Ascending aorta (tissue), 2 donors: ENCODE results near the gene EHD4. TPM values are rescaled to one million over a fixed set of nuclear protein-coding genes. Genes with fewer than 3 reads are reported as not detected.

Experiments used
- DNase-seq, 2 donors: peaks; one replicate each; pipeline ENCODE4 v3.0.0-alpha.2; 2019; ENCODE audit warnings: low spot score in 2 of 2
- H3K27ac ChIP-seq, 2 donors: fragments of 200-600 bp; sonication (generic); one replicate each; pipeline ENCODE4 v1.5.1; 2016 to 2017; ENCODE audit warnings: mild to moderate bottlenecking in 1 of 2
- H3K27me3 ChIP-seq: fragments of 200-600 bp; sonication (generic); one replicate; pipeline ENCODE4 v1.5.1; 2017
- H3K36me3 ChIP-seq, 2 donors: fragments of 200-600 bp; sonication (generic); one replicate each; pipeline ENCODE4 v1.5.1; 2016
- H3K4me1 ChIP-seq, 2 donors: fragments of 200-600 bp; sonication (generic); one replicate each; pipeline ENCODE4 v1.5.1; 2016 to 2017; ENCODE audit warnings: mild to moderate bottlenecking in 1 of 2
- H3K4me3 ChIP-seq, 2 donors: fragments of 200-600 bp; sonication (generic); one replicate each; pipeline ENCODE4 v1.5.1; 2016 to 2017; ENCODE audit warnings: mild to moderate bottlenecking in 1 of 2
- H3K9me3 ChIP-seq, 2 donors: fragments of 200-600 bp; sonication (generic); one replicate each; pipeline ENCODE4 v1.5.1; 2016
- intact Hi-C: fragments of 100-400 bp; cut with DNase I; formaldehyde crosslinking; loops from one replicate; pipeline ENCODE4 v1.15.1; 2023
- total RNA-seq: library from RNA; depleted of rRNA; stranded (reverse); fragments of >200 nt; gene quantifications from one replicate; pipeline ENCODE4 v1.1.0, GENCODE V29; 2016
- TF ChIP-seq, protein P1 (sequence below), 3 experiments: fragments of 200-600 bp in 2 of 3; fragments of 450-650 bp in 1 of 3; sonication (generic) in 2 of 3; IDR thresholded peaks; one replicate each; pipeline ENCODE4 v1.5.1; 2016 to 2019; ENCODE audit warnings: antibody characterized with exemption in 3 of 3, mild to moderate bottlenecking in 1 of 3, moderate library complexity in 1 of 3

The EHD4 gene
- total RNA-seq, 1 donor from 2014 or later = 70.4 TPM

DNA sequence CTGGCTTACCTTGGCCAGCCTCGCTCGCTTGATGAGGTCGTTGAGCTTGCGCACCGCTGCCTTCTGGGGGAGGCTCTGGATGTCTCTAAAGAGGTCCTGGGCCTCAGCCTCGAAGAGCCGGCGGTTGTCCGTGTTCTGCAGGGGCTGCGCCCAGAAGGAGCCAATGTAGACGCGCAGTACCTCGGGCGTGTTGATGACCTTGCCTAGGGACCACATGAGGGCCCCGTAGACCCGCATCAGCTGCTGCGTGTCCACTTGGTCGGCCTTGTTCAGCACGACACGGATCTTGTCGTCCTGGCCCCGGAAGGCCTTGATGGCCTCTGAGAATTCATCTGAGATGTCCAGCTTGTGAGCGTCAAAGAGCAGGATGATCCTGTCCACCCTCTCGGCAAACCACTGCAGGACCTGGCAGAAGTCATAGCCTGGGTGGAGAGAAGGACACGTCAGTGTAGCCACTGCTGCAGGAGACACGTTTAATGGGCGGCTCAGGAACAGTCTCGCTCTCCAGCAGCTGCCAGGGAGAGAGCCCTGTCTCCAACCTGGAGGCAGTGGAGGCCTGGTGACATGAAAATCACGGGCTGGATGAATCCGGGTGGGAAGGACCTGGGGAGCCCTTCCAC is 53.0 kb downstream of the EHD4 start:
- H3K9me3 ChIP-seq = no peaks in the 10 kb centered on the region
- H3K4me3 ChIP-seq = no peak overlapping the region
- H3K4me1 ChIP-seq = peaks cover 33 to 58% of the 10 kb centered on the region in 2 donors
- H3K27me3 ChIP-seq = no peaks in the 10 kb centered on the region
- H3K27ac ChIP-seq = peak overlapping the region; percentile 70 to 79
- peaks cover 8 to 14% of the 10 kb centered on the region in 2 donors for H3K36me3 ChIP-seq
- intact Hi-C loops = loop anchor here (5.0 kb wide), 1 partner anchor 53 kb away; the partner anchor contains the start of gene EHD4
- TF ChIP-seq, protein P1, sequence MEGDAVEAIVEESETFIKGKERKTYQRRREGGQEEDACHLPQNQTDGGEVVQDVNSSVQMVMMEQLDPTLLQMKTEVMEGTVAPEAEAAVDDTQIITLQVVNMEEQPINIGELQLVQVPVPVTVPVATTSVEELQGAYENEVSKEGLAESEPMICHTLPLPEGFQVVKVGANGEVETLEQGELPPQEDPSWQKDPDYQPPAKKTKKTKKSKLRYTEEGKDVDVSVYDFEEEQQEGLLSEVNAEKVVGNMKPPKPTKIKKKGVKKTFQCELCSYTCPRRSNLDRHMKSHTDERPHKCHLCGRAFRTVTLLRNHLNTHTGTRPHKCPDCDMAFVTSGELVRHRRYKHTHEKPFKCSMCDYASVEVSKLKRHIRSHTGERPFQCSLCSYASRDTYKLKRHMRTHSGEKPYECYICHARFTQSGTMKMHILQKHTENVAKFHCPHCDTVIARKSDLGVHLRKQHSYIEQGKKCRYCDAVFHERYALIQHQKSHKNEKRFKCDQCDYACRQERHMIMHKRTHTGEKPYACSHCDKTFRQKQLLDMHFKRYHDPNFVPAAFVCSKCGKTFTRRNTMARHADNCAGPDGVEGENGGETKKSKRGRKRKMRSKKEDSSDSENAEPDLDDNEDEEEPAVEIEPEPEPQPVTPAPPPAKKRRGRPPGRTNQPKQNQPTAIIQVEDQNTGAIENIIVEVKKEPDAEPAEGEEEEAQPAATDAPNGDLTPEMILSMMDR (IDR thresholded peaks at IDR 0.05) = no peak
- DNase-seq = no peak

DNA sequence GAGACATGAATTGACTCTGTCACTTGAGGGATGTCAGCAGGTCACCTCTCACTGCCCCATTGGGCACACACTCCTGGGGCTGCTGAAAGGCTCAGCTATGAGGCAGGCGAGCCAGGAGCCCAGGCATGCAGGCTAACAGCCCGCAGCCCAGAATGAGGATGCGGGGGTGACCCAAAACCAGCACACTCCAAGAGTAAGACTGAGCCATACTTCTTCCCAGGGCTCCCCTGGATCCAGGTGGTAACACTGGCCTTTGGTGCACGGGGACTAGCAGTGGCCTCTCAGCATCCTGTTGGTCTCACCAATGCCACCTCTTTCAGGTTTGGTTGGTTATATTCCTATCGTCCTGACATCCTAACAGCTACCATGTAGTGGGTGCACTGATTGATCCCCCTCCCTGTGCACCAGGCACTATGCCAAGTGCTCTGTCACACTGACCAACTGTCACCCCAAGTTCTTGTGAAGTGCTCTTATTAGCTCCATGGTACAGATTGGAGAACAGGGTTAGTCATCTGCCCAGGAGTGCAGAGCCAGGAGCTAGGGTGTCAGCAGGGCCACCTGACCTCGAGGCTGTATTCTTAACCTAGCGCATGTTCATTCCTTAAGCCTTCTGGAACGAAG is 53.7 kb downstream of the EHD4 start:
- TF ChIP-seq, protein P1 (IDR thresholded peaks at IDR 0.05) = no peak
- Histone ChIP-seq H3K9me3 (no peaks in the 10 kb centered on the region), H3K27me3 (no peaks in the 10 kb centered on the region), H3K4me3 (no peak overlapping the region), H3K36me3 (peaks cover 8% of the 10 kb centered on the region in 2 donors), H3K4me1 (peaks cover 33 to 58% of the 10 kb centered on the region in 2 donors), H3K27ac (peak overlapping the region; percentile 70 to 79)
- intact Hi-C loops = loop anchor here (5.0 kb wide), 1 partner anchor 54 kb away; the partner anchor contains the start of gene EHD4
- no peak for DNase-seq

DNA sequence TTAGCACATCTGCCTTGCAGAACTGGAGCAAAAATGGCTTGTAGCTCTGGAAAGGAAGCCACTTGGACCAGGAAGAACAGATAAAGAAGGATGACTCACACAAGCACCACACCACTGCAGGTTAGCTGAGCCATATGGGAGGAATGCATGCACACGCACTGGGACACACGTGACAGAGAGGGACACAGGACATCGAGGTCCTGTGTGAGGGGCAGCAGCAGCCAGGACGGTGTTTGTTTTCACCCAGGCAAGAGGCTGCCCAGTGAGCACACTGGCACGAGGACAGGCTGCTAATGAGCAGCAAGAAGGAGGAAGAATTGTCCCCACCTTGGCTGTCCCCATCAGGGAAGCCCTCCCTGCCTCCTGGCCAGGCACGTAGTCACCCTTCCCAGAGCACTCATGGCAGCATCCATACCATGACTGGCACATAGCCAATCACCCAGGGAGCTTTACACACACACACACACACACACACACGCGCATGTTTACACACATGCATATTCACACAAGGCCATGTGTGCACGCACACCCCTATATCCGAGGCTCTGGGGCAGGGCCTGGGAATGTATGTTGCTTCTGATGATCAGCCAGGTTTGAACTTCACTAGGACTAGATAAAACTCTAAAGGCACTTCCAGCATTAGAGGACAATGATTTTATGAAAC is 54.5 kb downstream of the EHD4 start:
- intact Hi-C loops = loop anchor here (5.0 kb wide), 1 partner anchor 54 kb away; the partner anchor contains the start of gene EHD4
- Histone ChIP-seq H3K4me1 (peaks cover 33 to 58% of the 10 kb centered on the region in 2 donors), H3K27me3 (no peaks in the 10 kb centered on the region)

DNA sequence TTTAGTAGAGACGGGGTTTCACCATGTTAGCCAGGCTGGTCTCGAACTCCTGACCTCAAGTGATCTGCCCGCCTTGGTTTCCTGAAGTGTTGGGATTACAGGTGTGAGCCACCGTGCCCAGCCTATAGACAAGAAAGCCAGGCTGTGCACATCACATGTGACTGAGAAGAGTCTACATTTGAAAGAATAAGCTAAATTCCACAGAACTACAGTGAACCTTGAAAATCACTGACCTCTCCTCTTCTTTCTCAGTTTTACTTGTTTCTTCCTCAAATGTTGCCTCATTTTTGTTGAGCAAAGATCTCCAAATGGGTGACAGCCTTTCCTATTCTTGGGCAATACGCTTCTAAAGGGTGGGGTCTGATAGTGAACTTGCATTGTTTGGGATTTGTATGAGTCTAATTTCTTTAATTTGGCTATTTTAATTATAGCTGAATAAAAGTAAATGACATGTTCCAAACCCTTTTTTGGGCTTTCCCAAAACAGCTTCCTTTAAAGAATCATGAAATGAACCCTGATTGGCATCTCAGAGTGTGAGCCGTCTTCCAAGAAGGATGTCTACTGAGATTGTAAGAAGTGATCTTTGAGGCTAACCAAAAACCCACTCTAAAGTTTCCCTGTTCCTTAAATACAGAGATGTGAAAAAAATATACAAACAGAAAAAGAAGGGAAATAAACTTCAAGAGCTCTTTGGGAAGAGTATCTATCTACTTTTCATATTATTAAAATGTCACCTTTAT is 56.9 kb downstream of the EHD4 start:
- no peak overlapping the region for H3K4me3 ChIP-seq
- TF ChIP-seq, protein P1 (IDR thresholded peaks at IDR 0.05) = no peak
- DNase-seq = no peak
- peaks cover 27 to 42% of the 10 kb centered on the region in 2 donors for H3K4me1 ChIP-seq
- peaks cover 17 to 21% of the 10 kb centered on the region in 2 donors for H3K36me3 ChIP-seq
- H3K27me3 ChIP-seq = no peaks in the 10 kb centered on the region
- peak overlapping the region; percentile 70 to 79 for H3K27ac ChIP-seq
- H3K9me3 ChIP-seq = no peaks in the 10 kb centered on the region
- intact Hi-C loops = loop anchor here (5.0 kb wide), 1 partner anchor 57 kb away; the partner anchor contains the start of gene EHD4

More for the DNA sequence above, 54.5 kb downstream of the EHD4 start:
- no peak overlapping the region for H3K4me3 ChIP-seq
- peak in 1 of 2 donors; percentile 39 for DNase-seq
- H3K36me3 ChIP-seq = peaks cover 8% of the 10 kb centered on the region in 2 donors
- no peaks in the 10 kb centered on the region for H3K9me3 ChIP-seq
- TF ChIP-seq, protein P1 (IDR thresholded peaks at IDR 0.05) = no peak
- H3K27ac ChIP-seq = peak overlapping the region; percentile 70 to 79

DNA sequence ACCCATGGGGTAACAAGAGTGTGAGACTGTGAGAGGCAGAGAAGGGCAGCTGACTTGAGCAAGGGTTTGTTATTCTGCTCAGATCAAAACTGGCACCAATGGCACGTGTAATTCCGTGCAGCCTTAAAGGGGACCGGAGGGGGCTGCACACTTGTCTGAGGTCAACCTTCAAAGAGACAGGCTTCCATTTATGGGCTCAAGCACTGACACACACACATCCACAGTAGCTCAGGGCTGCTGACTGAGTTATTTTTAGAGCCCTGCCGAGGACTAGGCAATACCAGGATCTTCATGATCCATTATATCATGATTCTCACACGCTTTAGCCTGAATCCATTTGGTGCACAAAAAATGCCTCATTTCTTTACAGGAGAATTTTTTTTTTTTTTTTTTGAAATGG is 57.9 kb downstream of the EHD4 start:
- no peak for DNase-seq

More for the DNA sequence above, 57.9 kb downstream of the EHD4 start:
- Histone ChIP-seq H3K27ac (no peak overlapping the region), H3K4me3 (no peak overlapping the region), H3K9me3 (no peaks in the 10 kb centered on the region), H3K36me3 (peaks cover 23 to 31% of the 10 kb centered on the region in 2 donors), H3K4me1 (peaks cover 17 to 32% of the 10 kb centered on the region in 2 donors), H3K27me3 (no peaks in the 10 kb centered on the region)
- intact Hi-C loops = no loop called here
- TF ChIP-seq, protein P1 (IDR thresholded peaks at IDR 0.05) = no peak
